GM21576 (cell line): ENCODE results near the gene C14orf93.

Experiments used
- ATAC-seq: cut with Tn5 transposase; IDR thresholded peaks from one replicate; pipeline ENCODE4 v1.9.1; 2021; ENCODE audit warnings: mild to moderate bottlenecking, moderate library complexity; ENCODE audit not compliant: unreplicated experiment

C14orf93 gene

GRCh38 chr14:22995889-22996625 is 13.9 kb downstream of the C14orf93 start:
- no peak for ATAC-seq

DNA sequence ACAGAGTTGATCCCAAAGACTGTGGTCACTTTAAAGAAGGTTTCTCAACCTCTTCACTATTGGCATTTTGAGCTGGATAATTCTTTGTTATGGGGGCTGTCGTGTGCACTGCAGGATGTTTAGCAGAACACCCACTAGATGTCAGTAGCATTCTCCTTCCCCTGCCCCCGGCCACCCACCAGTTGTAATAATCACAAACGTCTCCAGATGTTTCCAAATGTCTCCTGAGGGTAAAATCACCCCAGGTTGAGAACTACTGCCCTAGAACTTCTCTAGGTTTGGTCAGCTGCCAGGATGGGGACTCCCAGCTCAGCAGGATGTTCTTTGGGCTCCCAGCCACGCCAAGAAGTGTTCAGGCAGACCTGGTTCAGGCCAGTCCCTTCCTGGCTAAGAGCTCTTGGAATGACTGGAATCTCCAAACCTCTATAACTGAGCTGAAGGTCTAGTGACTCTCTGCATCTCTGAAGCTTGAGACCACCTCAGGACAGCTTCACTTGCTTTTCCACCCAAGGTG is 15.1 kb downstream of the C14orf93 start:
- no peak for ATAC-seq

GRCh38 chr14:22993517-22993916 is 16.4 kb downstream of the C14orf93 start:
- ATAC-seq: no peak

DNA sequence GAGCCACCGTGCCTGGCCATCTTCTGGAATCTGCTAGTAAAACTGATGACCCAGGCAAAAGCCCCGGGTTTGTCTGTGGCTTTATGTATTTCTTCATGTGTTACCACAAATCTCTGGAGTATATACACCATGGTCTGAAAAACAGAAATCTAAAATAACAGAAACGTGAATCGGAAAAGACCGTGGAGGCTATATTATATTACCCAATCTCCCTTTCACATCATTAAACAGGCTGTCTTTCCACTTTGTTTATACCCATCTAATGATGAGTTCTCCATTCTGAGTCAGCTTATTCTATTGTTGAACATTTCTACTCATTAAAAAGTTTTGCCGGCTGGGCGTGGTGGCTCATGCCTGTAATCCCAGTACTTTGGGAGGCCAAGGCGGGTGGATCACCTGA is 18.1 kb downstream of the C14orf93 start:
- no peak for ATAC-seq

- ATAC-seq: no peak
Measured at GRCh38 chr14:22987291-22987690, 22.7 kb downstream of the C14orf93 start.

- peak; percentile 47 for ATAC-seq
Measured at GRCh38 chr14:22986508-22987054, 23.4 kb downstream of the C14orf93 start.

DNA sequence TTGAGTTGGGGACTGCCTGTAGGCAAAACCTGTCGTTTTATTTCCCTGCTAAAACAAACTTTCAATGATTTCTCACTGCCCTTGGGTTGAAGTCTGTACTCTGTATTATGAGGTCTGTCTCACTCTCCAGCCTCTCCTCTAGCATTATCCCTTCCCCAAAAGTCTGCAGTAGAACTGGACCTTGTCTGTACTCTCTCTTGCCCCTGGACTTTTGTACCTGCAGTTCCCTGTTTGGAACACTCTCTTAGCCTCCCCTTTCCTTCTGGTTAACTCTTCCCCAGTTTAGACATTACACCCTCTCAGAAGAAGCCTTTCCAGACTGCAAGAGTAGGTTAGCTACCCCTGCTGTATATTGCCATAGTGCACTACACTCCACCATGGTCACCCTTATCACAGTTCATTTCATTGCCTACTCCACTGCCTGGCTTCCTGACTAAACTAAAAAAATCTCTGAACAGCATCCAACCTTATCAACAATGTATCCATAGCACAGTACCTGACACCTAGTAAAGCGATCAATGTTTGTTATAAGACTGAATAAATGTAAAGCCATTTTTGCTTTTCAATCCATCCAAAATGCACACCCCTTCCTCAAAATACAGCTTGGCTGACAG is 23.9 kb downstream of the C14orf93 start:
- no peak for ATAC-seq

- no peak for ATAC-seq
Measured at GRCh38 chr14:22984959-22985658, 24.8 kb downstream of the C14orf93 start.

DNA sequence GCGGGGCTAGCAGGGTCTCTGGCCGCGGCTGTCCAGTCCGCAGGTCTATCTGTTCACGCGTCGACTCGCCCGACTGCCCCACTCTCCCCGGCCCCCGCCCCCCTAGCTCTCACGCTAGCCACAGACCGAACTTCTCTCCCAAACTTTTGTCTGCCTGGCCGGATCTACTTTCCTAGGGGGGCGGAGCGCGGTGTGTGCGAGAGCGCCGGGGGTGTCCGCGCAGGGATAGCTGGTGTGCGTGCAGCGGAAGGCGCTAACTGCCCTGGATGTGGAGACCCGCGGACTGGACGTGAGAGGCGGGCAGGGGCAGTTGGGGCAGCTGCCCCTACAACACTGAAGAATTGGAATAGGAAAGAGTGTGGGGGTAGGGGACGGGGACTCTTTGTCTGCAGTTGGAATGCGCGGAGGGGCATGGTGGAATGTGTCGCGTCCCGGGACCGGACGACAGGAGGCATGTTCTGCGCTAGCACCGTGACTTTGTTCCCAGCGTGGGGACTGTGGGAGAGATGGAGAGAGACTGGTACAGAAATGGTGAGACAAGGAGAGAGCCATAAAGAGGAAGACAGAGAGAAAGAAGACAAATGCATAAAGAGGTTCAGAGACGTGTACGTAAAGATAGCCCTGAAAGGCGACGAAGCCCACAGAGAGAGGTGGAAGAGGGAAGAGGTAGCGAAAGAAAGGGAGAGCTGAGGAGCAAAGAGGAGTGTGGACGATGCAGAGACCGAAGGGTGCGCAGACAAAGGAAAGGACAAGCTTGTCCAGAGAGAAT is 27.3 kb downstream of the C14orf93 start, which contains the start of gene AJUBA:
Gene AJUBA, minus strand, starts transcription at position 75 of the 769 bp plus-strand sequence. CDS start 285 bp downstream, outside the sequence.
- ATAC-seq: no peak

- no peak for ATAC-seq
Measured at GRCh38 chr14:22981876-22982476, 28.0 kb downstream of the C14orf93 start.

- ATAC-seq: no peak
Measured at GRCh38 chr14:22981090-22981875, 28.7 kb downstream of the C14orf93 start.

GRCh38 chr14:22980672-22981089 is 29.3 kb downstream of the C14orf93 start:
- no peak for ATAC-seq

DNA sequence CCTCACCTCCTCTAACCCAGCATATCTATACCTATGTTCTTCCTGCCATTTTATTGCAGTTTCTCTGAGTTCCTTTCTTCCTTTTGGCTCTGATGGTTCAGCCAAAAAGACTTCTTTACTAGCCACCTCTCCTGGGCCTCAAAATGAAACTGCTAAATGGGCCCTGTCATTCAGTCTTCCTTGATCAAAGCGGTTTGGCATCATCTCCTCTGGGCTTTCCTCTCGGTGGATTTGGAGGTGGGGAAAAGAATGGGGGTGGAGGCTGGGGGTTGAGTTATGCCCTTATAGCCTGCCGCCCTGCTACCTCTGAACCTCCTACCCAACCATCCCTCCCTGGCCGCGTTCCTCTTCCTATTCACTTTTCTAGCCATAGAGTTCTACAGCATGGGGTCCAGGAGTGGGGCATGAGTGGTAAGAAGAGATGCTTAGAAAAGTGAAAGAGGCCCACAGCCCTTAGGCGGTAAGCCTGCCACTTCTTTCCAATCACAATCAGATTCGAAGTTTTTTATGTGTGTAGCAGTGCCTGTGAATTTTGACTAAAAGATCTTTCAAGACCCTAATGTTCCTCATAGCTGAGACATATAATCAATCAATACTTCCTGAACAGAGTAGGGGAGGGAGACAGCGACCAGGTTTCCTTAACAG is 30.1 kb downstream of the C14orf93 start:
- no peak for ATAC-seq

GRCh38 chr14:22978981-22979671 is 30.8 kb downstream of the C14orf93 start:
- no peak for ATAC-seq

DNA sequence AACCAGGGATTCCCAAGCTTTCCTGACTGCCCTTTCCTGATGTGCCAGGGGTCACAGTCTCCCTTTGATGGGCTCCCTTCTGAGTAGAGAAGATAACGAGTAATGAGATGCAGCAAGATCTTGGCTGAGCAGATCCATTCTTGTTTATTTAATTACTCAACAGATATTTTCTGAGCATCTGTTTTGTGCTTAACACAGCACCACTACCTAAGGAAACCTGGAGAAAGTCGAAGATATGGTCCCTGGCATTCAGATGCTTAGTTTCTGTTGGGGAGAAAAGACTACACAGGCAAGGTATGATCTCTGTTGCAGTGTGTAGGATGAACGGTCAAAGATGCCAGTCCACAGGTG is 31.5 kb downstream of the C14orf93 start:
- no peak for ATAC-seq

- no peak for ATAC-seq
Measured at GRCh38 chr14:22977684-22978486, 32.1 kb downstream of the C14orf93 start.

DNA sequence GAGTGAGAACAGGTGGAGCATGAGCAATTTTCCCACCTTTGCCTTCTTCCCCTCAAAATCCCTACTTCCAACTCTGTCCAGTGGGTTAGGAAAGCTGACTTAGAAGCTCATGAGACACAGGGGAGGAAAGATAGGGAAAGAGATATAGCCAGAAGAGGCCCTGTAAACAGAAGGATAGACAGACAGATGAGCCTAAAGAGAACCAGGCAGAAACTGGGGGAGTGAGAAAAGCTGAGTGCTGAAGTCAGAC is 32.6 kb downstream of the C14orf93 start:
- no peak for ATAC-seq
